IPS-18c (cell line): ENCODE measurements around the gene RPS8.
"Not testable (repeated sequence)": the region's sequence is repeated elsewhere in the genome, so short reads cannot be mapped to it uniquely, and the experiment has no call there.

Experiments
- H3K4me3 ChIP-seq: 2 replicates; pipeline ENCODE4 v1.7.0; 2013; ENCODE audit warnings: low read depth, mild to moderate bottlenecking, low read length, moderate library complexity; ENCODE audit not compliant: insufficient read depth
- H3K9me3 ChIP-seq: one replicate; pipeline ENCODE4 v1.6.1; 2013; ENCODE audit warnings: mild to moderate bottlenecking, low read length, moderate library complexity; ENCODE audit not compliant: control insufficient read depth, insufficient read depth

Gene RPS8

GRCh38 chr1:44808938-44809917 lies 33.9 kb downstream of the RPS8 start:
- peak overlapping the region; percentile 28; the same call in 1 of the 2 replicates for H3K4me3 ChIP-seq
- H3K9me3 ChIP-seq: no peaks in the 10 kb centered on the region

GRCh38 chr1:44810101-44810761 lies 34.9 kb downstream of the RPS8 start:
- H3K4me3 ChIP-seq: no peak overlapping the region
- H3K9me3 ChIP-seq: no peaks in the 10 kb centered on the region

GRCh38 chr1:44810762-44811105 lies 35.4 kb downstream of the RPS8 start:
- H3K4me3 ChIP-seq, H3K9me3 ChIP-seq: not testable (repeated sequence)

- Histone ChIP-seq H3K4me3 (no peak overlapping the region), H3K9me3 (no peaks in the 10 kb centered on the region)
These were observed 35.9 kb downstream of the RPS8 start for GRCh38 chr1:44811234-44811633.

- H3K9me3 ChIP-seq: no peaks in the 10 kb centered on the region
- peak overlapping the region; percentile 42; the same call in 1 of the 2 replicates for H3K4me3 ChIP-seq
These were observed 37.6 kb downstream of the RPS8 start for GRCh38 chr1:44812822-44813543.

GRCh38 chr1:44815926-44816325 lies 40.6 kb downstream of the RPS8 start:
- H3K9me3 ChIP-seq, H3K4me3 ChIP-seq: not testable (repeated sequence)

- no peak overlapping the region for H3K4me3 ChIP-seq
- no peaks in the 10 kb centered on the region for H3K9me3 ChIP-seq
These were observed 42.0 kb downstream of the RPS8 start for GRCh38 chr1:44817307-44817706.

GRCh38 chr1:44817771-44818495 lies 42.6 kb downstream of the RPS8 start:
- Histone ChIP-seq H3K9me3 (no peaks in the 10 kb centered on the region), H3K4me3 (no peak overlapping the region)

- Histone ChIP-seq H3K9me3 (no peaks in the 10 kb centered on the region), H3K4me3 (peak overlapping the region; percentile 28; the same call in 1 of the 2 replicates)
These were observed 43.9 kb downstream of the RPS8 start for GRCh38 chr1:44819196-44819607.

GRCh38 chr1:44819608-44820327 lies 44.4 kb downstream of the RPS8 start:
- no peaks in the 10 kb centered on the region for H3K9me3 ChIP-seq
- peak overlapping the region; percentile 58; the same call in 1 of the 2 replicates for H3K4me3 ChIP-seq

- H3K4me3 ChIP-seq: peak overlapping the region; percentile 58; the same call in 1 of the 2 replicates
- H3K9me3 ChIP-seq: no peaks in the 10 kb centered on the region
These were observed 45.2 kb downstream of the RPS8 start for GRCh38 chr1:44820328-44821239.

- H3K9me3 ChIP-seq: no peaks in the 10 kb centered on the region
- H3K4me3 ChIP-seq: no peak overlapping the region
These were observed 45.9 kb downstream of the RPS8 start for GRCh38 chr1:44821240-44821715.

GRCh38 chr1:44822131-44822701 lies 46.9 kb downstream of the RPS8 start:
- Histone ChIP-seq H3K9me3 (no peaks in the 10 kb centered on the region), H3K4me3 (no peak overlapping the region)

GRCh38 chr1:44822981-44823451 lies 47.7 kb downstream of the RPS8 start:
- Histone ChIP-seq H3K9me3 (no peaks in the 10 kb centered on the region), H3K4me3 (no peak overlapping the region)

- not testable (repeated sequence) for H3K9me3 ChIP-seq
These were observed 49.1 kb downstream of the RPS8 start for GRCh38 chr1:44824392-44824791.

More at GRCh38 chr1:44824392-44824791, 49.1 kb downstream of the RPS8 start:
- not testable (repeated sequence) for H3K4me3 ChIP-seq
